ENCODE results near the gene CRLF2. TPM values are rescaled to one million over a fixed set of nuclear protein-coding genes. Genes with fewer than 3 reads are reported as not detected.
A peak's percentile ranks its signal among the peaks of the same experiment; 100 is the strongest.

The CRLF2 gene
- total and polyA plus RNA-seq, 2 donors from 2014 or later, result 1.6 TPM; not detected in 1

DNA sequence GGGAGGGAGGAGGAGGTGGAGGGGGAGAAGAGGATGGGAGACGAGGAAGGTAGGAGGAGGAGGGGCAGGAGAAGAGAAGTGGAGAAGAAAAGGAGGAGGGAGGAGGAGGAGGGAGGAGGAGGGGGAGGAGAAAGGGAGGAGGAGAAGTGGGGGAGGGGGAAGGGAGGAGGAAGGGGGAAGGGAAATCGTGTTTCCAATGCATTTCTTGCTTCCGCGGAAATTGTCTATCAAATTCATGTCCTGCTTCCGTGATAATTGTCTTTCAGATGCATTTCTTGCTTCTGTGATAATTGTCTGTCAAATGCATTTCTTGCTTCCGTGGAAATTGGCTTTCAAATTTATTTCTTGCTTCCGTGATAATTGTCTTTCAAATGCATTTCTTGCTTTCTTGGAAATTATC lies 43.3 kb downstream of the CRLF2 start:
- DNase-seq (peak in 1 of 5 donors; percentile 19), FAIRE-seq (no peak)
- H3K9me3 ChIP-seq (ENCODE audit: control insufficient read depth in 2 of 3, insufficient read depth in 1 of 3, low read length in 3 of 3), result no peaks in the 10 kb centered on the region
- no peak overlapping the region for H3K4me3 ChIP-seq (ENCODE audit: low read length in 3 of 3)
- no peak overlapping the region for H3K27ac ChIP-seq (ENCODE audit: low read depth in 2 of 2, low read length in 2 of 2)
- TF ChIP-seq, protein P1, sequence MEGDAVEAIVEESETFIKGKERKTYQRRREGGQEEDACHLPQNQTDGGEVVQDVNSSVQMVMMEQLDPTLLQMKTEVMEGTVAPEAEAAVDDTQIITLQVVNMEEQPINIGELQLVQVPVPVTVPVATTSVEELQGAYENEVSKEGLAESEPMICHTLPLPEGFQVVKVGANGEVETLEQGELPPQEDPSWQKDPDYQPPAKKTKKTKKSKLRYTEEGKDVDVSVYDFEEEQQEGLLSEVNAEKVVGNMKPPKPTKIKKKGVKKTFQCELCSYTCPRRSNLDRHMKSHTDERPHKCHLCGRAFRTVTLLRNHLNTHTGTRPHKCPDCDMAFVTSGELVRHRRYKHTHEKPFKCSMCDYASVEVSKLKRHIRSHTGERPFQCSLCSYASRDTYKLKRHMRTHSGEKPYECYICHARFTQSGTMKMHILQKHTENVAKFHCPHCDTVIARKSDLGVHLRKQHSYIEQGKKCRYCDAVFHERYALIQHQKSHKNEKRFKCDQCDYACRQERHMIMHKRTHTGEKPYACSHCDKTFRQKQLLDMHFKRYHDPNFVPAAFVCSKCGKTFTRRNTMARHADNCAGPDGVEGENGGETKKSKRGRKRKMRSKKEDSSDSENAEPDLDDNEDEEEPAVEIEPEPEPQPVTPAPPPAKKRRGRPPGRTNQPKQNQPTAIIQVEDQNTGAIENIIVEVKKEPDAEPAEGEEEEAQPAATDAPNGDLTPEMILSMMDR (IDR thresholded peaks at IDR 0.05; ENCODE audit: borderline replicate concordance, extremely low read depth, insufficient read depth), result no peak
- no peaks in the 10 kb centered on the region for H3K4me1 ChIP-seq (ENCODE audit: control insufficient read depth in 2 of 3, insufficient read depth in 2 of 3, low read depth in 1 of 3, low read length in 3 of 3)
- H3K27me3 ChIP-seq (ENCODE audit: control insufficient read depth, insufficient read depth, low read length), result no peaks in the 10 kb centered on the region
- intact Hi-C loops (cut with DNase I), result no loop called here
- H3K9ac ChIP-seq (ENCODE audit: low read length in 3 of 3), result no peak overlapping the region
- H3K36me3 ChIP-seq (ENCODE audit: control insufficient read depth in 2 of 3, insufficient read depth in 3 of 3, low read length in 3 of 3), result no peaks in the 10 kb centered on the region

DNA sequence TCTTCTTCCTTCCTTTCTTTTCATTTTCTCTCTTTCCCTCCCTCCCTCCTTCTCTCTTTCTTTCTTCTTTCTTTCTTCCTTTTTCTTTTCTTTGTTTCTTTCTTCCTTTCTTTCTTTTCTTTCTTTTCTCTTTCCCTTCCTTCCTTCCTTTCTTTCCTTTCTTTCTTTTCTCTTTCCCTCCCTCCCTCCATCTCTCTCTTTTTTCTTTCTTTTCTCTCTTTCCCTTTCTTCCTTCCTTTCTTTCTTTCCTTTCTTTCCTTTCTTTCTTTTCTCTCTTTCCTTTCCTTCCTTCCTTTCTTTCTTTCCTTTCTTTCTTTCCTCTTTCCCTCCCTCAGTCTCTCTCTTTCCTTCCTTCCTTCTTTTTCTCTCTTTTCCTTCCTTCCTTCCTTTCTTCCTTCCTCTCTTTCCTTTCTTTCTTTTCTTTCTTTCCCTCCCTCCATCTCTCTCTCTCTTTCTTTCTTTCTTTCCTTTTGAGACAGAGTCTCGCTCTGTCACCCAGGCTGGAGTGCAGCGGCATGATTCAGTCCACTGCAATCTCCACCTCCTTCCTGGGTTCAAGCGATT lies 44.4 kb downstream of the CRLF2 start:
- H3K27ac ChIP-seq (ENCODE audit: low read depth in 2 of 2, low read length in 2 of 2), result no peak overlapping the region
- TF ChIP-seq, protein P1 (IDR thresholded peaks at IDR 0.05; ENCODE audit: borderline replicate concordance, extremely low read depth, insufficient read depth), result no peak
- H3K4me1 ChIP-seq (ENCODE audit: control insufficient read depth in 2 of 3, insufficient read depth in 2 of 3, low read depth in 1 of 3, low read length in 3 of 3), result no peaks in the 10 kb centered on the region
- intact Hi-C loops (cut with DNase I), result no loop called here
- no peaks in the 10 kb centered on the region for H3K9me3 ChIP-seq (ENCODE audit: control insufficient read depth in 2 of 3, insufficient read depth in 1 of 3, low read length in 3 of 3)
- H3K9ac ChIP-seq (ENCODE audit: low read length in 3 of 3), result no peak overlapping the region
- no peak overlapping the region for H3K4me3 ChIP-seq (ENCODE audit: low read length in 3 of 3)
- H3K27me3 ChIP-seq (ENCODE audit: control insufficient read depth, insufficient read depth, low read length), result no peaks in the 10 kb centered on the region
- DNase-seq (no peak), FAIRE-seq (no peak)
- no peaks in the 10 kb centered on the region for H3K36me3 ChIP-seq (ENCODE audit: control insufficient read depth in 2 of 3, insufficient read depth in 3 of 3, low read length in 3 of 3)

DNA sequence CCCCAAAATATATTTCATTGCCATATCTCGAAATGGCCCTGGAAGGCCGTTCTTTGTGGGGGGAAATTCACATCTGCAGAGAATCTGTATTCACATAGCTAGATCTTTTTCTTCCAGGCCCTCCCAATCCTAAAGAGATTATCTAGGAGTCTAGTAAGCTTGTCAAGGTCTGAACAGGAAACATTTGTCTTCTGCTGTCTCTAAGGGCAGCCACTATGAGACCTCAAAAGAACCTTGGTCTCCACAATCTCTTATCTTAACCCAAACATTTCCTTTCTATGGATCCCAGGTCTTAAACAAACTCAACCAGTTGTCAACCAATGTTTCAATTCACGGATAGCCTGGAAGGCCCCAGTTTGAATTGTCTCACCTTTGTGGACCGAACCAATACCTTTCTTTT lies 45.0 kb downstream of the CRLF2 start:
- intact Hi-C loops (cut with DNase I), result no loop called here
- Histone ChIP-seq H3K27me3 (ENCODE audit: control insufficient read depth, insufficient read depth, low read length) (no peaks in the 10 kb centered on the region), H3K4me3 (ENCODE audit: low read length in 3 of 3) (no peak overlapping the region), H3K9ac (ENCODE audit: low read length in 3 of 3) (no peak overlapping the region), H3K36me3 (ENCODE audit: control insufficient read depth in 2 of 3, insufficient read depth in 3 of 3, low read length in 3 of 3) (no peaks in the 10 kb centered on the region), H3K4me1 (ENCODE audit: control insufficient read depth in 2 of 3, insufficient read depth in 2 of 3, low read depth in 1 of 3, low read length in 3 of 3) (no peaks in the 10 kb centered on the region), H3K27ac (ENCODE audit: low read depth in 2 of 2, low read length in 2 of 2) (no peak overlapping the region), H3K9me3 (ENCODE audit: control insufficient read depth in 2 of 3, insufficient read depth in 1 of 3, low read length in 3 of 3) (no peaks in the 10 kb centered on the region)
- TF ChIP-seq, protein P1 (IDR thresholded peaks at IDR 0.05; ENCODE audit: borderline replicate concordance, extremely low read depth, insufficient read depth), result no peak
- FAIRE-seq (no peak), DNase-seq (peak in 1 of 5 donors; percentile 35)

Measured in kidney (tissue), 14 donors.